Adrenal gland (tissue), 12 donors: Measurements from ENCODE around the gene FBXW10. TPM values are rescaled to one million over a fixed set of nuclear protein-coding genes. Genes with fewer than 3 reads are reported as not detected.
"Not testable (repeated sequence)": the region's sequence is repeated elsewhere in the genome, so short reads cannot be mapped to it uniquely, and the experiment has no call there.

Source experiments
- DNase-seq, 7 donors: peaks; one replicate each; pipeline ENCODE4 v3.0.0-alpha.2; 2019 to 2020
- H3K27ac ChIP-seq, 5 donors: fragments of 200-600 bp; sonication (generic) in 4 of 5; 1 replicate in 3 of 5; 2 replicates in 2 of 5; pipeline versions ENCODE4 v1.5.1 to v1.8.0; 2016 to 2020; ENCODE audit warnings: mild to moderate bottlenecking in 1 of 5
- H3K27me3 ChIP-seq: fragments of 200-600 bp; 2 replicates; pipeline ENCODE4 v1.8.0; 2021
- H3K36me3 ChIP-seq, 2 donors: fragments of 200-600 bp; replicated peaks in 1 of 2; 1 replicate in 1 of 2; 2 replicates in 1 of 2; pipeline versions ENCODE4 v1.5.1 to v1.8.0; 2018 to 2022
- H3K4me1 ChIP-seq, 2 donors: fragments of 200-600 bp; replicated peaks in 1 of 2; 1 replicate in 1 of 2; 2 replicates in 1 of 2; pipeline versions ENCODE4 v1.5.1 to v1.8.0; 2018 to 2021
- H3K4me3 ChIP-seq, 4 donors: fragments of 200-600 bp; sonication (generic) in 3 of 4; one replicate each; pipeline ENCODE4 v1.5.1; 2016 to 2018
- H3K9me3 ChIP-seq, 3 donors: fragments of 200-600 bp; sonication (generic) in 1 of 3; replicated peaks in 1 of 3; 1 replicate in 2 of 3; 2 replicates in 1 of 3; pipeline versions ENCODE4 v1.5.1 to v1.8.0; 2016 to 2021
- CTCF ChIP-seq, 6 experiments: fragments of 450-650 bp in 4 of 6; fragments of 200-600 bp in 2 of 6; sonication (generic) in 1 of 6; IDR thresholded peaks; 1 replicate in 5 of 6; 2 replicates in 1 of 6; pipeline versions ENCODE4 v1.5.1 to v1.8.0; 2016 to 2021; ENCODE audit warnings: antibody characterized with exemption in 6 of 6, mild to moderate bottlenecking in 2 of 6, moderate library complexity in 1 of 6
- WGBS, 4 donors: extraction: QIAGEN DNeasy Blood & Tissue Kit in 2 of 4; methylation state at CpG; one replicate each; pipeline versions ENCODE4 v1.1.5 to v1.1.7; 2013 to 2017; 5-methylcytosine and 5-hydroxymethylcytosine counted together
- intact Hi-C, 2 donors: fragments of 100-400 bp; cut with DNase I; formaldehyde crosslinking; loops; one replicate each; pipeline versions ENCODE4 v1.14.1 to v1.15.0; 2022 to 2023
- polyA plus RNA-seq, 3 donors: library from polyadenylated mRNA; stranded (reverse); fragments of 200-250 nt in 2 of 3; fragments of 350-450 nt in 1 of 3; fragmentation: Illumina TruSeq in 1 of 3; extraction: RNeasy Lipid Tissue Mini Kit (QIAGEN cat#74804) in 1 of 3; gene quantifications; one replicate each; pipeline ENCODE4 v1.2.3, GENCODE V29; 2013 to 2014
- small RNA-seq, 2 donors: library from RNA; depleted of rRNA; stranded (forward); fragments of <200 nt; gene quantifications; one replicate each; pipeline ENCODE3, GENCODE V24; 2016
- total RNA-seq, 9 donors: library from RNA; depleted of rRNA in 4 of 9; stranded (reverse); fragments of >200 nt in 4 of 9; fragments of 120-200 nt in 1 of 9; fragmentation: NEBNext Ultra II Directional in 1 of 9; extraction: Animal tissue kit (Norgen Biotek cat#: 25700) in 1 of 9; gene quantifications; one replicate each; pipeline versions ENCODE4 v1.1.0 to v1.2.4, GENCODE V29; 2013 to 2023
- donor health status: healthy with polysubstance abuse.
- donor health status: Bipolar disorder and iron deficiency.
- donor health status: DM: yes; HTN: yes; CAD: no.
- donor health status: DM: no; HTN: no; CAD: no.
- donor health status: DM: no; HTN: no; CAD: no.
- donor health status: DM: yes; HTN: yes; CAD: no.

The FBXW10 gene
- total and polyA plus RNA-seq, 12 donors: 0.14 to 3.0 (median 0.97) TPM; not detected in 2

GRCh38 chr17:18816489-18817371 lies 72.9 kb downstream of the FBXW10 start:
- H3K27me3 ChIP-seq, H3K27ac ChIP-seq, intact Hi-C loops, H3K9me3 ChIP-seq, H3K4me1 ChIP-seq, H3K36me3 ChIP-seq, H3K4me3 ChIP-seq: not testable (repeated sequence)
- peak; percentile 32 to 64 (median 55) for DNase-seq
- peak; percentile 43 to 68 (median 54) for TF ChIP-seq CTCF (IDR thresholded peaks at IDR 0.05)
- 43 to 50% (median 49%) methylated on average over 8 to 9 of the region's 9 CpGs for WGBS, 4 donors

GRCh38 chr17:18821430-18821829 lies 77.6 kb downstream of the FBXW10 start:
- WGBS, 4 donors: 27 to 78% (median 48%) methylated on average over 1 to 3 of the region's 3 CpGs
- H3K27ac ChIP-seq, H3K4me1 ChIP-seq, H3K4me3 ChIP-seq, H3K27me3 ChIP-seq, H3K9me3 ChIP-seq, DNase-seq, H3K36me3 ChIP-seq, intact Hi-C loops: not testable (repeated sequence)

GRCh38 chr17:18827613-18828012 lies 83.8 kb downstream of the FBXW10 start:
- H3K36me3 ChIP-seq, intact Hi-C loops, H3K27me3 ChIP-seq, H3K4me1 ChIP-seq, H3K4me3 ChIP-seq, H3K27ac ChIP-seq, DNase-seq, H3K9me3 ChIP-seq: not testable (repeated sequence)
- WGBS, 4 donors: no CpG with 5 or more reads among the region's 1 CpG

Small RNA genes lying within 50 kb of the gene (small RNA-seq; reads per million reads assigned to genes)
- gene AC026271.4: 0 reads per million in 2 donors

Other genes with a start within 250 kb of the FBXW10 start
- gene TBC1D28, start 99.7 kb upstream of the FBXW10 start, total RNA-seq: not detected
- not detected for gene TBC1D28, start 99.7 kb upstream of the FBXW10 start, polyA plus RNA-seq
- gene FOXO3B, start 61.7 kb upstream of the FBXW10 start, total RNA-seq: 1 to 10 TPM in 8 of 9 donors, under 1 TPM in 1; 0.85 to 6.3 (median 3.5) TPM
- gene FOXO3B, start 61.7 kb upstream of the FBXW10 start, polyA plus RNA-seq: 1 to 10 TPM in 1 of 3 donors, under 1 TPM in 2; 0.57 to 1.0 (median 0.97) TPM
- gene TVP23B, start 37.1 kb downstream of the FBXW10 start, total RNA-seq: 10 to 100 TPM; 33.0 to 86.0 (median 47.8) TPM
- gene TVP23B, start 37.1 kb downstream of the FBXW10 start, polyA plus RNA-seq: 10 to 100 TPM; 16.2 to 70.9 (median 32.5) TPM
- 10 to 100 TPM; 25.0 to 56.9 (median 33.7) TPM for gene PRPSAP2, start 114.1 kb downstream of the FBXW10 start, total RNA-seq
- gene PRPSAP2, start 114.1 kb downstream of the FBXW10 start, polyA plus RNA-seq: 10 to 100 TPM; 13.9 to 50.0 (median 22.5) TPM
- under 1 TPM in 2 of 9 donors, not detected in 7; 0.16 to 0.94 TPM for gene SLC5A10, start 208.1 kb downstream of the FBXW10 start, total RNA-seq
- gene SLC5A10, start 208.1 kb downstream of the FBXW10 start, polyA plus RNA-seq: under 1 TPM in 2 of 3 donors, not detected in 1; 0.20 to 0.24 TPM